HepG2 (cell line): ENCODE measurements around the gene EIF3L. TPM values are rescaled to one million over a fixed set of nuclear protein-coding genes. Genes with fewer than 3 reads are reported as not detected.

Experiments
- ARID5B ChIP-seq: IDR thresholded peaks from 2 replicates; pipeline ENCODE4 v1.4.0; 2020; ENCODE audit warnings: mild to moderate bottlenecking, missing genetic modification reagents
- ARNTL ChIP-seq: sonication (generic); formaldehyde crosslinking; IDR thresholded peaks from 2 replicates; pipeline ENCODE4 v1.4.0; 2020; ENCODE audit warnings: mild to moderate bottlenecking, missing genetic modification reagents
- HNRNPL ChIP-seq: fragments of 200-400 bp; formaldehyde crosslinking; IDR thresholded peaks from 2 replicates; pipeline ENCODE4 v1.6.1; 2017; ENCODE audit warnings: mild to moderate bottlenecking, low read depth, low read length
- HOXA5 ChIP-seq: sonication (generic); formaldehyde crosslinking; IDR thresholded peaks from 2 replicates; pipeline ENCODE4 v1.4.0; 2020; ENCODE audit warnings: missing genetic modification reagents
- NKX3-1 ChIP-seq: sonication (generic); formaldehyde crosslinking; IDR thresholded peaks from 2 replicates; pipeline ENCODE4 v1.5.0; 2020; ENCODE audit warnings: missing genetic modification reagents
- NRL ChIP-seq: sonication (generic); formaldehyde crosslinking; IDR thresholded peaks from 2 replicates; pipeline ENCODE4 v1.5.0; 2020; ENCODE audit warnings: missing genetic modification reagents, mild to moderate bottlenecking, moderate library complexity, borderline replicate concordance
- PITX1 ChIP-seq: sonication (generic); formaldehyde crosslinking; IDR thresholded peaks from 2 replicates; pipeline ENCODE4 v1.5.1; 2020; ENCODE audit warnings: mild to moderate bottlenecking, missing genetic modification reagents
- POGZ ChIP-seq: sonication (generic); formaldehyde crosslinking; IDR thresholded peaks from 2 replicates; pipeline ENCODE4 v1.4.0; 2020; ENCODE audit warnings: mild to moderate bottlenecking, missing genetic modification reagents
- SIN3A ChIP-seq: IDR thresholded peaks from 2 replicates; pipeline ENCODE4 v1.6.1; 2011; ENCODE audit warnings: low read depth, mild to moderate bottlenecking, control low read depth, low read length, borderline replicate concordance
- THAP7 ChIP-seq: sonication (generic); formaldehyde crosslinking; IDR thresholded peaks from 2 replicates; pipeline ENCODE4 v1.8.1; 2023; ENCODE audit warnings: mild to moderate bottlenecking, missing genetic modification reagents
- THRA ChIP-seq: sonication (generic); formaldehyde crosslinking; IDR thresholded peaks from 2 replicates; pipeline ENCODE4 v1.4.0; 2020; ENCODE audit warnings: missing genetic modification reagents, borderline replicate concordance
- ZBTB7A ChIP-seq: sonication (generic); formaldehyde crosslinking; IDR thresholded peaks from 2 replicates; pipeline ENCODE4 v1.8.0; 2022; ENCODE audit warnings: mild to moderate bottlenecking, missing genetic modification reagents
- ZNF281 ChIP-seq: sonication (generic); formaldehyde crosslinking; IDR thresholded peaks from 2 replicates; pipeline ENCODE4 v1.4.0; 2020; ENCODE audit warnings: missing genetic modification reagents, borderline replicate concordance
- ZNF468 ChIP-seq: sonication (generic); formaldehyde crosslinking; IDR thresholded peaks from 2 replicates; pipeline ENCODE4 v1.8.0; 2022; ENCODE audit warnings: mild to moderate bottlenecking, moderate library complexity, missing genetic modification reagents
- ZNF556 ChIP-seq: sonication (generic); formaldehyde crosslinking; IDR thresholded peaks from 2 replicates; pipeline ENCODE4 v1.4.0; 2020; ENCODE audit warnings: mild to moderate bottlenecking, missing genetic modification reagents, borderline replicate concordance
- ZNF615 ChIP-seq: sonication (generic); formaldehyde crosslinking; IDR thresholded peaks from 2 replicates; pipeline ENCODE4 v1.5.0; 2020; ENCODE audit warnings: mild to moderate bottlenecking, missing genetic modification reagents, borderline replicate concordance
- ZNF678 ChIP-seq: sonication (generic); formaldehyde crosslinking; IDR thresholded peaks from 2 replicates; pipeline ENCODE4 v1.4.0; 2020; ENCODE audit warnings: mild to moderate bottlenecking, missing genetic modification reagents
- ZNF816 ChIP-seq: sonication (generic); formaldehyde crosslinking; IDR thresholded peaks from 2 replicates; pipeline ENCODE4 v1.8.0; 2022; ENCODE audit warnings: missing genetic modification reagents, mild to moderate bottlenecking, borderline replicate concordance
- polyA plus RNA-seq, 8 experiments: library from polyadenylated mRNA; depleted of rRNA in 3 of 8; stranded (reverse) in 7 of 8; unstranded in 1 of 8; fragments of >200 nt; fragmentation: Illumina TruSeq in 4 of 8; extraction: Trizol in 4 of 8; gene quantifications; 2 replicates each; pipeline versions ENCODE4 v1.2.1 to v1.2.3, GENCODE V29; 2011 to 2016; ENCODE audit warnings: low read depth in 4 of 8, missing spikeins in 1 of 8, mixed read lengths in 1 of 8; ENCODE audit not compliant: insufficient read depth in 1 of 8
- total RNA-seq, 5 experiments: library from RNA; depleted of rRNA; stranded (reverse); fragments of >200 nt; fragmentation: Illumina TruSeq; extraction: Trizol; gene quantifications; 2 replicates each; pipeline ENCODE4 v1.2.3, GENCODE V29; 2016; ENCODE audit warnings: low read depth in 1 of 5

Gene EIF3L
- total and polyA plus RNA-seq, 2 of the 13 experiments (the other 11 are each of a cell fraction or from before 2014, with no cell fraction given): 514 to 793 TPM

- TF ChIP-seq ZNF281 (CRISPR knock-in tag) (no peak), SIN3A (no peak), THRA (CRISPR knock-in tag) (no peak), HOXA5 (CRISPR knock-in tag) (peak; percentile 72; the same call in 1 of the 2 replicates), ZBTB7A (CRISPR knock-in tag) (no peak), PITX1 (peak; percentile 57; the same call in 1 of the 2 replicates), ZNF816 (CRISPR knock-in tag) (no peak), NKX3-1 (CRISPR knock-in tag) (no peak), POGZ (CRISPR knock-in tag) (0 out of 2 replicates have a peak, but pooled peaks have one; percentile 11), ARNTL (CRISPR knock-in tag) (no peak), NRL (no peak), ARID5B (CRISPR knock-in tag) (peak; percentile 38; the same call in 1 of the 2 replicates), ZNF678 (CRISPR knock-in tag) (no peak), THAP7 (CRISPR knock-in tag) (0 out of 2 replicates have a peak, but pooled peaks have one; percentile 56), HNRNPL (0 out of 2 replicates have a peak, but pooled peaks have one; percentile 32), ZNF556 (CRISPR knock-in tag) (0 out of 2 replicates have a peak, but pooled peaks have one; percentile 54), ZNF468 (CRISPR knock-in tag) (no peak), ZNF615 (CRISPR knock-in tag) (no peak)
These were observed 84.6 kb downstream of the EIF3L start (continued) for GRCh38 chr22:37933711-37934376.
